Effector memory CD4-positive, alpha-beta T cell (primary cell): ENCODE results near the gene INSRR.

Experiments
- DNase-seq, 3 donors: peaks; one replicate each; pipeline ENCODE4 v3.0.0-alpha.2; 2020
- H3K27ac ChIP-seq: 2 replicates; pipeline ENCODE4 v1.7.0; 2013; ENCODE audit warnings: mild to moderate bottlenecking, low read length, moderate library complexity; ENCODE audit not compliant: insufficient read depth, poor library complexity, severe bottlenecking
- H3K27me3 ChIP-seq: replicated peaks from 2 replicates; pipeline ENCODE4 v1.7.0; 2013; ENCODE audit warnings: mild to moderate bottlenecking, low read length; ENCODE audit not compliant: insufficient read depth, control insufficient read depth, poor library complexity, severe bottlenecking
- H3K36me3 ChIP-seq: 2 replicates; pipeline ENCODE4 v1.7.0; 2013; ENCODE audit warnings: mild to moderate bottlenecking, low read length, moderate library complexity; ENCODE audit not compliant: control insufficient read depth, insufficient read depth
- H3K4me1 ChIP-seq: 2 replicates; pipeline ENCODE4 v1.7.0; 2013; ENCODE audit warnings: low read length, mild to moderate bottlenecking; ENCODE audit not compliant: control insufficient read depth, insufficient read depth, poor library complexity, severe bottlenecking
- H3K4me3 ChIP-seq: 2 replicates; pipeline ENCODE4 v1.7.0; 2013; ENCODE audit warnings: low read length, low read depth, mild to moderate bottlenecking; ENCODE audit not compliant: insufficient read depth, poor library complexity, severe bottlenecking
- H3K9me3 ChIP-seq: 2 replicates; pipeline ENCODE4 v1.7.0; 2013; ENCODE audit warnings: mild to moderate bottlenecking, low read length, moderate library complexity; ENCODE audit not compliant: control insufficient read depth

INSRR gene

DNA sequence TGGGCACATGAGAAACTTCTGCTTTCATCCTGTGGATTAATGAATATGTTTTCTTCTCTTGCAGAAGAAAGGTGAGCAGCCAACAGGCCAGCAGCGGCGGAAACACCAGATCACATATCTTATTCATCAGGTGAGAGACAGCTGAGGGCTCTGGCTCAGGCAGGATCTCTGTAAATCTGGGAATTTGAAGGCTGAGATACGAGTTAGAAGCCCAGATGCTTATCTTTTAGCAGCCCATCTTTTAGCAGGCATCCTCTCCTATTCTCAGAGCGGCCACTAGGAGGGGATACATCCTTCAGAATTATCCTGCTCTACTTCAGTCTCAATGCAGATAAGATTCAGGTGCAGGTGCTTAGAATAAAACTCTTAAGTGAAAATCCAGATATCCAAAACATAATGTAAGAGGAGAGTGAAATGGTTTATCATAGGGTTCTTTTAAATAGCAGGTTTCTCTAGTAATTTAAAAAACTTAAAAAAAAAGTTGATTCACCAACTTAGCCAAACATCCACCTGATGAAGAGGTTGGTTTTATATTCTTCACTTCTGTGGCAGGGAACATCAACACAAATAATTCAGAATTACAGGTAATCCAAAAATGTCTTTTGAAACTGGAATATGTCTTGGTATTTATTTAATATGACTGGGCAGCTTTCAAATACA, 61.6 kb downstream of the INSRR start:
- no peak overlapping the region for H3K27ac ChIP-seq
- DNase-seq = peak; percentile 27 to 45 (median 27)
- H3K36me3 ChIP-seq = peaks cover 70% of the 10 kb centered on the region
- peaks cover 15% of the 10 kb centered on the region for H3K4me1 ChIP-seq
- H3K27me3 ChIP-seq = no peaks in the 10 kb centered on the region
- H3K4me3 ChIP-seq = no peak overlapping the region
- H3K9me3 ChIP-seq = no peaks in the 10 kb centered on the region

DNA sequence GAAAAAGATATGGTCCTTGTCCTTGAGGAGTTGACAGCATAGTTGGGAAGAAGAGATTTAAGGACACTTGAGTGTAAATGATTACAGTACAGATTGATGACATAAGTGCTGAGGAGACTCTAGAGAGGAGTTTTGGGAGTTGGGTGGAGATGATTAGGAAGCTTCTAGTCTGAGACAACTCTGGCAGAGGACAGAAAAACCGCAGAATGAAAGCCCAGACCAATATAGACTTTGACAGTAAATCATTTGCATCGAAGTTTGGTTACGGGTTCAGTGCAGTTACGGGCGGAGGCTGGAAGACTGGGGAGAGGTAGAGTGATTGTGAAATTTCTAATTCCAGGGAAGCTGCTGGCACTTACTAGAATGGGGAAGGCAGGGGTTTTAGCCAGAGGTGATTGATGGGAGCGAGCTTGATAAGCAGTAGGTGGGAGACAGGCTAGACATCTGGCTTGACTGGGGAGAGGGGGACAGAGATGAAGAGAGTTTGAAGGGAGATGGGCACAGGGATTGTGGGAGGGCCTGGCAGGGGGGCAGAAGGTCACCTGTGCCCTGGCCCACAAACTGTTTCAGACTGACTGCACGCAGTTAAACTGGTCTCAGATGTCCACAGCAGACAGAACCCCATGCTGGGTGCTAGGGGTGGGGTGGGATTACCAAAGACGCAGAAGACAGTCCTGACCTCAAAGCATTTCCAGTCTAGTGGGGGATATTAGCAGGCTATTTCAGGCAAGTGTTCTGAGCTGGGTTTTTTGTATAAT, 62.4 kb downstream of the INSRR start:
- no peaks in the 10 kb centered on the region for H3K9me3 ChIP-seq
- no peaks in the 10 kb centered on the region for H3K27me3 ChIP-seq
- peaks cover 77% of the 10 kb centered on the region for H3K36me3 ChIP-seq
- H3K4me1 ChIP-seq = peaks cover 13% of the 10 kb centered on the region
- no peak for DNase-seq
- no peak overlapping the region for H3K4me3 ChIP-seq
- no peak overlapping the region for H3K27ac ChIP-seq

DNA sequence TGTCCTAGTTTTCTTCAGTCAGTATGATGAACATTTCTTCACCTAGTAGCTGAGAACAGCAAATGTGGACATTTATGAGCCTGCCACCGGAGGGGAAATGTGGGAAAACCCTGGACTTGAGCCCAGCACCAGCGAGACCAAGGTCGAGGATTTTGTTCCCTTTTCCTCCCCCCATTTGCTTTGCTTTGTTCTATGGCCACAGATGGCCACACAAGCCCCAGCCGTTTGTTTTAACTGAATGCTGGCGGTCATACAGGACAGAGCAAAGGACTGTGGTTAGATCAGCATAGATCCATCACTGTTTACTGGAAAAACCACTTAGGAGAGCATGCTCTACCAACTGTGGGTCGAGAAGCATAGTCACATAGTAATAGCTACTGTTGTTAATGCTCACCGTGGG, 63.1 kb downstream of the INSRR start:
- Histone ChIP-seq H3K36me3 (peaks cover 82% of the 10 kb centered on the region), H3K27me3 (no peaks in the 10 kb centered on the region), H3K4me1 (peaks cover 5% of the 10 kb centered on the region), H3K27ac (no peak overlapping the region), H3K9me3 (no peaks in the 10 kb centered on the region), H3K4me3 (no peak overlapping the region)
- no peak for DNase-seq

DNA sequence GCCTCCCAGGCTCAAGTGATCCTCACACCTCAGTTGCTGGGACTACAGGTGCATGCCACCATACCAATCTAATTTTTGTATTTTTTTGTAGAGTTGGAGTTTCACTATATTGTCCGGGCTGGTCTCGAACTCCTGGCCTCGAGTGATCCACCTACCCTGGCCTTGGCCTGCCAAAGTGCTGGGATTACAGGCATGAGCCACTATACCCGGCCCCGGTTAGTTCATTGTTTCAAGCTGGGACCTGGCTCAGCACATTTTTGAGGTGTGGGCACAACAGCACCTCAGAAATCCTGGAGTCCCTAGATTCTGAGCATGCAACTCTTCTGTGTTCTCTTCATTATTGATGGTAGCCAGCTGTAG, 63.6 kb downstream of the INSRR start:
- H3K9me3 ChIP-seq = no peaks in the 10 kb centered on the region
- no peak overlapping the region for H3K27ac ChIP-seq
- DNase-seq = no peak
- H3K4me1 ChIP-seq = peaks cover under 1% of the 10 kb centered on the region
- H3K36me3 ChIP-seq = peaks cover 79% of the 10 kb centered on the region
- H3K27me3 ChIP-seq = no peaks in the 10 kb centered on the region
- no peak overlapping the region for H3K4me3 ChIP-seq

DNA sequence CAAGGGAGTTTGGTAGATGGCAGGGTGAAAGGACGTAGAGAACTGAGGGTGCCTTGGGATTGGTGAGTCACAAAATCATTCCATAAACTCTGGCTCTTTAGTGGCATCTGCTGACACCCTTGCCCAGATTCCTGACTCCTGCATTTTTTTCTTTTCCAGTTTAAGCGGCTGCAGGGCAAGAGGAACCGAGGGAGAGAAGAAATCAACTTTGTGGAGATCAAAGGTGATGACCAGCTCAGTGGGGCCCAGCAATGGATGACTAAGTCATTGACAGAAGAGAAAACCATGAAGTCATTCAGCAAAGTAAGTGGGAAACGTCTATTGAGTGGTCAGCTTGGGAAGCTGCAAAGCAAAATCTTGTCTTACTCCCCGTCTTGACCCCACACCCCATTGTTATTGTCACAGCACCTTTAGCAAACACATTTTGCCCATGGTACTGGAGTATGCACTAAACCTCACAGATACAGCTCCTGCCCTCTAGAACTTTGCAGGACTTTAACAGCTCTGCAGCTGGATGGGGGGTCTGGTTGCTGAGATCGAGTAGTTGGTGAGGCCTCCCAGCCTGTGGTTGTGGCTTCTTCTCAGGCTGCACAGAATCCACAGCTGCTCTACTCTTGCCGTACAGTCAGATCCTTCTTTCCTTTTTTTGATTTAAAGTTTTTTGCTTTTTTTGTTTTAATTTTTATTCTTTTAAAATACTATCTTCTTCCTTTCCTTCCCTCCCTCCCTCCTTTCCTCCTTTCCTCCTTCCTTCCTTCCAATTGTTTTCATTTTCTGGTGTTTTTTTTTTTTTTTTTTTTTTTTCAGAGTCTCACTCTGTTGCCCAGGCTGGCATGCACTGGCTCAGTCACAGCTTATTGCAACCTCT, 64.2 kb downstream of the INSRR start:
- H3K4me3 ChIP-seq = no peak overlapping the region
- no peaks in the 10 kb centered on the region for H3K27me3 ChIP-seq
- no peaks in the 10 kb centered on the region for H3K9me3 ChIP-seq
- H3K4me1 ChIP-seq = no peaks in the 10 kb centered on the region
- no peak for DNase-seq
- no peak overlapping the region for H3K27ac ChIP-seq
- peaks cover 76% of the 10 kb centered on the region for H3K36me3 ChIP-seq
